Thyroid gland (tissue), 4 donors: ENCODE results near the gene DPYD. TPM values are rescaled to one million over a fixed set of nuclear protein-coding genes. Genes with fewer than 3 reads are reported as not detected.
"Not testable (repeated sequence)": the region's sequence is repeated elsewhere in the genome, so short reads cannot be mapped to it uniquely, and the experiment has no call there.

Experiments used
- DNase-seq, 2 donors: peaks; one replicate each; pipeline ENCODE4 v3.0.0-alpha.2; 2019
- H3K27ac ChIP-seq, 3 donors: fragments of 200-600 bp; sonication (generic); 1 replicate in 2 of 3; 2 replicates in 1 of 3; pipeline ENCODE4 v1.5.1; 2016 to 2019; ENCODE audit warnings: mild to moderate bottlenecking in 1 of 3, moderate library complexity in 1 of 3
- H3K27me3 ChIP-seq: fragments of 200-600 bp; sonication (generic); one replicate; pipeline ENCODE4 v1.5.1; 2019
- H3K36me3 ChIP-seq, 2 donors: fragments of 200-600 bp; sonication (generic); one replicate each; pipeline ENCODE4 v1.5.1; 2016 to 2019
- H3K4me1 ChIP-seq, 2 donors: fragments of 200-600 bp; sonication (generic); one replicate each; pipeline ENCODE4 v1.5.1; 2017 to 2019
- H3K4me3 ChIP-seq, 3 donors: fragments of 200-600 bp; sonication (generic); replicated peaks in 1 of 3; 1 replicate in 2 of 3; 2 replicates in 1 of 3; pipeline ENCODE4 v1.5.1; 2016; ENCODE audit warnings: mild to moderate bottlenecking in 1 of 3
- H3K9me3 ChIP-seq: fragments of 200-600 bp; sonication (generic); one replicate; pipeline ENCODE4 v1.5.1; 2017
- POLR2A ChIP-seq, 2 donors: fragments of 450-650 bp; IDR thresholded peaks; one replicate each; pipeline ENCODE4 v1.6.1; 2017; ENCODE audit warnings: antibody characterized with exemption in 2 of 2, mild to moderate bottlenecking in 2 of 2, moderate library complexity in 1 of 2
- WGBS, 2 donors: methylation state at CpG; one replicate each; pipeline ENCODE4 v1.1.5; 2017; 5-methylcytosine and 5-hydroxymethylcytosine counted together
- intact Hi-C: fragments of 100-400 bp; cut with DNase I; formaldehyde crosslinking; loops from one replicate; pipeline ENCODE4 v1.15.1; 2023
- total RNA-seq, 4 donors: library from RNA; depleted of rRNA; stranded (reverse); fragments of >200 nt; gene quantifications; one replicate each; pipeline ENCODE4 v1.2.3, GENCODE V29; 2016
- TF ChIP-seq, protein P1 (sequence below), 6 experiments: fragments of 200-600 bp in 3 of 6; fragments of 450-650 bp in 3 of 6; sonication (generic) in 3 of 6; IDR thresholded peaks; one replicate each; pipeline ENCODE4 v1.5.1; 2016 to 2019; ENCODE audit warnings: antibody characterized with exemption in 6 of 6, mild to moderate bottlenecking in 2 of 6, inconsistent platforms in 1 of 6, moderate library complexity in 1 of 6

DPYD gene
- total RNA-seq, 4 donors from 2014 or later: 27.3 to 54.0 (median 39.5) TPM

- Histone ChIP-seq H3K4me1 (no peaks in the 10 kb centered on the region), H3K27me3 (no peaks in the 10 kb centered on the region), H3K27ac (no peak overlapping the region), H3K4me3 (no peak overlapping the region), H3K9me3 (no peaks in the 10 kb centered on the region), H3K36me3 (no peaks in the 10 kb centered on the region)
- DNase-seq: no peak
- WGBS, 2 donors: 84 to 90% methylated on average over 4 of the region's 4 CpGs
- TF ChIP-seq, protein P1, sequence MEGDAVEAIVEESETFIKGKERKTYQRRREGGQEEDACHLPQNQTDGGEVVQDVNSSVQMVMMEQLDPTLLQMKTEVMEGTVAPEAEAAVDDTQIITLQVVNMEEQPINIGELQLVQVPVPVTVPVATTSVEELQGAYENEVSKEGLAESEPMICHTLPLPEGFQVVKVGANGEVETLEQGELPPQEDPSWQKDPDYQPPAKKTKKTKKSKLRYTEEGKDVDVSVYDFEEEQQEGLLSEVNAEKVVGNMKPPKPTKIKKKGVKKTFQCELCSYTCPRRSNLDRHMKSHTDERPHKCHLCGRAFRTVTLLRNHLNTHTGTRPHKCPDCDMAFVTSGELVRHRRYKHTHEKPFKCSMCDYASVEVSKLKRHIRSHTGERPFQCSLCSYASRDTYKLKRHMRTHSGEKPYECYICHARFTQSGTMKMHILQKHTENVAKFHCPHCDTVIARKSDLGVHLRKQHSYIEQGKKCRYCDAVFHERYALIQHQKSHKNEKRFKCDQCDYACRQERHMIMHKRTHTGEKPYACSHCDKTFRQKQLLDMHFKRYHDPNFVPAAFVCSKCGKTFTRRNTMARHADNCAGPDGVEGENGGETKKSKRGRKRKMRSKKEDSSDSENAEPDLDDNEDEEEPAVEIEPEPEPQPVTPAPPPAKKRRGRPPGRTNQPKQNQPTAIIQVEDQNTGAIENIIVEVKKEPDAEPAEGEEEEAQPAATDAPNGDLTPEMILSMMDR (IDR thresholded peaks at IDR 0.05): no peak
- TF ChIP-seq POLR2A (IDR thresholded peaks at IDR 0.05): no peak
- intact Hi-C loops: no loop called here
Measured at GRCh38 chr1:97245026-97245425, 675.8 kb downstream of the DPYD start.

GRCh38 chr1:97243973-97244560 lies 676.8 kb downstream of the DPYD start:
- intact Hi-C loops: no loop called here

GRCh38 chr1:97238816-97239215 lies 682.0 kb downstream of the DPYD start:
- TF ChIP-seq, protein P1 (IDR thresholded peaks at IDR 0.05): no peak
- no peak for TF ChIP-seq POLR2A (IDR thresholded peaks at IDR 0.05)
- intact Hi-C loops: no loop called here
- Histone ChIP-seq H3K4me1 (no peaks in the 10 kb centered on the region), H3K9me3 (no peaks in the 10 kb centered on the region), H3K4me3 (no peak overlapping the region), H3K27me3 (no peaks in the 10 kb centered on the region), H3K36me3 (no peaks in the 10 kb centered on the region), H3K27ac (no peak overlapping the region)
- WGBS, 2 donors: 81 to 87% methylated on average over 3 of the region's 3 CpGs
- no peak for DNase-seq

More at GRCh38 chr1:97243973-97244560, 676.8 kb downstream of the DPYD start:
- WGBS, 2 donors: 91 to 98% methylated on average over 2 of the region's 2 CpGs
- Histone ChIP-seq H3K27me3 (no peaks in the 10 kb centered on the region), H3K27ac (no peak overlapping the region), H3K4me1 (no peaks in the 10 kb centered on the region), H3K4me3 (no peak overlapping the region), H3K36me3 (no peaks in the 10 kb centered on the region), H3K9me3 (no peaks in the 10 kb centered on the region)
- DNase-seq: no peak
- TF ChIP-seq, protein P1 (IDR thresholded peaks at IDR 0.05): peak in 3 of 6 experiments; percentile 23 to 38 (median 34)
- TF ChIP-seq POLR2A (IDR thresholded peaks at IDR 0.05): no peak

DNA sequence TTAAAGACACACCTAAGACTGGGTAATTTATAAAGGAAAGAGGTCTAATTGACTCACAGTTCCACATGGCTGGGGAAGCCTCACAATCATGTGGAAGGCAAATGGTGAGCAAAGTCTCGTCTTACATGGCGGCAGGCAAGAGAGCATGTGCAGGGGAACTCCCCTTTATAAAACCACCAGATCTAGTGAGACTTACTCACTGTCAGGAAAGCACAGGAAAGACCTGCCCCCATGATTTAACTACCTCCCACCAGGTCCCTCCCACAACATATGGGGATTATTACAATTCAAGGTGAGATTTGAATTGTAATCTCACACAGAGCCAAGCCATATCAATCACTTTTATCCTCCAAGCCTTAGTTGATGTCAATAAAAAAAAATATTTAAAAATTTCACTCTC lies 689.5 kb downstream of the DPYD start:
- H3K36me3 ChIP-seq, H3K27ac ChIP-seq, H3K4me1 ChIP-seq, intact Hi-C loops, H3K27me3 ChIP-seq, H3K4me3 ChIP-seq, DNase-seq, H3K9me3 ChIP-seq: not testable (repeated sequence)
- 90 to 97% methylated on average over 2 of the region's 2 CpGs for WGBS, 2 donors

DNA sequence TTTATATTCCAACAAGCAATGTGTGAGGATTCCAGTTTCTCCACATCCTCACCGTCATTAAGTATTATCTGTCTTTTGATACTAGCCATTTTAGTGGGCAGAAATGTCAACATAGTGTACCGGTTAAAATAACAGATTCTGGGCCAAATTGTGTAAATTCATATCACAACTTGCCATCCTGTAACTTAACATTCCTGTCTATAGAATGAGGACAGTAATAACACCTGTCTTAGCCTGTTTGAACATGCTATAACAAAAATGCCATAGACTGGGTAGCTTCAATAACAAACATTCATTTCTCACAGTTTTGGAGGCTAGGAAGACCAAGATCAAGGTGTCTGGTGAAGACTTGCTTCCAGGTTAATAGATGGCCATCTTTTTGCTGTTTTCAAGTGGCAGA lies 708.2 kb downstream of the DPYD start:
- Histone ChIP-seq H3K4me3 (no peak overlapping the region), H3K27ac (no peak overlapping the region), H3K4me1 (no peaks in the 10 kb centered on the region), H3K27me3 (no peaks in the 10 kb centered on the region), H3K9me3 (no peaks in the 10 kb centered on the region), H3K36me3 (no peaks in the 10 kb centered on the region)
- 86 to 88% methylated on average over 2 of the region's 2 CpGs for WGBS, 2 donors
- intact Hi-C loops: no loop called here
- no peak for DNase-seq
- TF ChIP-seq POLR2A (IDR thresholded peaks at IDR 0.05): no peak
- TF ChIP-seq, protein P1 (IDR thresholded peaks at IDR 0.05): no peak
